ENCODE results near the gene TEX11.

DNA sequence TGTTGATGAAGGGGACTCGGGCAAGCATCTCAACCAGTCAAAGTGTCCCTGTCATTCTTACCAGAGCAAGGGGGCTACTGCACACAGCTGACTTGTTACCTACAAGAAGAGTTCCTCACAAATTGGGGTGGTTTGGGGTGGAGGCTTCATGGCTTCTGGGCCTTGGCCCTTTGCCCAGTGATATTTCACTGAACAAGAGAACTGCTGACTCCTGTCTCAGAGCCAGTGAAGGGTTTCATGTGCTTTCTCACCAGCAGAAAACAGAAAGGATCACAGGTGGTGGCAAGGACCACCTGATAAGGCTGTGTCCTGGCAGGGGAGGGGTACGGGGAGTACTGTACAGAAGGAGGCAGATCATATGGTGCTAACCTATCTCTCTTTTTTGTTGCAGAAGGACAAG, 410.4 kb downstream of the TEX11 start:
- TF ChIP-seq, protein P1, sequence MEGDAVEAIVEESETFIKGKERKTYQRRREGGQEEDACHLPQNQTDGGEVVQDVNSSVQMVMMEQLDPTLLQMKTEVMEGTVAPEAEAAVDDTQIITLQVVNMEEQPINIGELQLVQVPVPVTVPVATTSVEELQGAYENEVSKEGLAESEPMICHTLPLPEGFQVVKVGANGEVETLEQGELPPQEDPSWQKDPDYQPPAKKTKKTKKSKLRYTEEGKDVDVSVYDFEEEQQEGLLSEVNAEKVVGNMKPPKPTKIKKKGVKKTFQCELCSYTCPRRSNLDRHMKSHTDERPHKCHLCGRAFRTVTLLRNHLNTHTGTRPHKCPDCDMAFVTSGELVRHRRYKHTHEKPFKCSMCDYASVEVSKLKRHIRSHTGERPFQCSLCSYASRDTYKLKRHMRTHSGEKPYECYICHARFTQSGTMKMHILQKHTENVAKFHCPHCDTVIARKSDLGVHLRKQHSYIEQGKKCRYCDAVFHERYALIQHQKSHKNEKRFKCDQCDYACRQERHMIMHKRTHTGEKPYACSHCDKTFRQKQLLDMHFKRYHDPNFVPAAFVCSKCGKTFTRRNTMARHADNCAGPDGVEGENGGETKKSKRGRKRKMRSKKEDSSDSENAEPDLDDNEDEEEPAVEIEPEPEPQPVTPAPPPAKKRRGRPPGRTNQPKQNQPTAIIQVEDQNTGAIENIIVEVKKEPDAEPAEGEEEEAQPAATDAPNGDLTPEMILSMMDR (IDR thresholded peaks at IDR 0.05) = no peak
- no peak for TF ChIP-seq POLR2A (IDR thresholded peaks at IDR 0.05)

Data from ovary (tissue), 3 donors.